HG03097 (cell line): Measurements from ENCODE around the gene NAA20.

Source experiments
- ATAC-seq: cut with Tn5 transposase; IDR thresholded peaks from one replicate; pipeline ENCODE4 v1.9.1; 2021; ENCODE audit not compliant: unreplicated experiment, low FRiP score

The NAA20 gene

GRCh38 chr20:20017001-20017843 is at the start of gene NAA20:
NAA20 (plus strand) TSS chr20:20017362; CDS start chr20:20017397, 35 bp downstream.
- peak; percentile 98 for ATAC-seq

- ATAC-seq, result no peak
Measured at GRCh38 chr20:19967445-19967844, 49.7 kb upstream of the NAA20 start.

GRCh38 chr20:19968028-19968427 is 49.1 kb upstream of the NAA20 start:
- no peak for ATAC-seq

GRCh38 chr20:19968466-19969073 is 48.6 kb upstream of the NAA20 start:
- ATAC-seq, result no peak

- no peak for ATAC-seq
Measured at GRCh38 chr20:19969106-19969505, 48.1 kb upstream of the NAA20 start.

GRCh38 chr20:19969507-19970255 is 47.5 kb upstream of the NAA20 start:
- no peak for ATAC-seq

GRCh38 chr20:19970256-19970765 is 46.9 kb upstream of the NAA20 start:
- no peak for ATAC-seq

GRCh38 chr20:19971116-19971515 is 46.0 kb upstream of the NAA20 start:
- ATAC-seq, result no peak

- ATAC-seq, result no peak
Measured at GRCh38 chr20:19973961-19974629, 43.1 kb upstream of the NAA20 start.

- ATAC-seq, result no peak
Measured at GRCh38 chr20:19974630-19975435, 42.3 kb upstream of the NAA20 start.

GRCh38 chr20:19975436-19975799 is 41.7 kb upstream of the NAA20 start:
- ATAC-seq, result no peak

- ATAC-seq, result no peak
Measured at GRCh38 chr20:19975901-19976300, 41.3 kb upstream of the NAA20 start.

GRCh38 chr20:19976595-19977372 is 40.4 kb upstream of the NAA20 start:
- ATAC-seq, result no peak

GRCh38 chr20:19977373-19977770 is 39.8 kb upstream of the NAA20 start:
- no peak for ATAC-seq

- ATAC-seq, result no peak
Measured at GRCh38 chr20:19978511-19979210, 38.5 kb upstream of the NAA20 start.

- no peak for ATAC-seq
Measured at GRCh38 chr20:19981031-19981451, 36.1 kb upstream of the NAA20 start.

- no peak for ATAC-seq
Measured at GRCh38 chr20:19986419-19986818, 30.7 kb upstream of the NAA20 start.

GRCh38 chr20:19987046-19987445 is 30.1 kb upstream of the NAA20 start:
- ATAC-seq, result no peak
